K562 (cell line): ENCODE data around the gene ASB7.

Experiments
- ARID3B ChIP-seq: fragments of 250-450 bp; sonication (Bioruptor Pico); IDR thresholded peaks from 2 replicates; pipeline ENCODE4 v1.4.0; 2020; ENCODE audit warnings: borderline replicate concordance
- CTCF ChIP-seq, 3 experiments: IDR thresholded peaks in 2 of 3; conservative IDR thresholded peaks in 1 of 3; 2 replicates each; pipeline ENCODE4 v1.5.1; 2011 to 2012; ENCODE audit warnings: low read length in 3 of 3, mild to moderate bottlenecking in 3 of 3, control low read depth in 2 of 3, improper control_type of control experiment in 1 of 3, inconsistent platforms in 1 of 3, low read depth in 1 of 3, mixed read lengths in 1 of 3, moderate library complexity in 1 of 3; ENCODE audit not compliant: insufficient read depth in 2 of 3
- DMBX1 ChIP-seq: fragments of 250-450 bp; sonication (Bioruptor Pico); IDR thresholded peaks from 2 replicates; pipeline ENCODE4 v1.8.0; 2022; ENCODE audit warnings: inconsistent platforms, mild to moderate bottlenecking, moderate library complexity, borderline replicate concordance
- EZH2 ChIP-seq: IDR thresholded peaks from 2 replicates; pipeline ENCODE4 v1.6.1; 2012; ENCODE audit warnings: low read depth, mild to moderate bottlenecking, inconsistent platforms, low read length, borderline replicate concordance
- FOXK1 ChIP-seq: sonication (generic); formaldehyde crosslinking; IDR thresholded peaks from 2 replicates; pipeline ENCODE4 v1.8.0; 2022; ENCODE audit warnings: missing genetic modification reagents, mild to moderate bottlenecking, borderline replicate concordance
- GATA2 ChIP-seq: sonication (generic); formaldehyde crosslinking; IDR thresholded peaks from 2 replicates; pipeline ENCODE4 v1.4.0; 2020; ENCODE audit warnings: mild to moderate bottlenecking, missing genetic modification reagents
- NR2C2 ChIP-seq, 2 experiments: fragments of 200-800 bp in 1 of 2; sonication (Bioruptor generic) in 1 of 2; sonication (generic) in 1 of 2; formaldehyde crosslinking in 1 of 2; IDR thresholded peaks; 2 replicates each; pipeline versions ENCODE4 v1.6.1 to v1.8.0; 2016 to 2022; ENCODE audit warnings: mild to moderate bottlenecking in 1 of 2, missing compliant biosample characterization in 1 of 2, missing genetic modification characterization in 1 of 2, missing genetic modification reagents in 1 of 2
- RAD21 ChIP-seq, 2 experiments: fragments of 250-450 bp in 1 of 2; fragments of 450-650 bp in 1 of 2; sonication (Bioruptor Pico) in 1 of 2; formaldehyde crosslinking in 1 of 2; IDR thresholded peaks in 1 of 2; conservative IDR thresholded peaks in 1 of 2; 2 replicates each; pipeline versions ENCODE4 v1.4.0 to v1.8.0; 2020 to 2022; ENCODE audit warnings: mild to moderate bottlenecking in 2 of 2, moderate library complexity in 1 of 2
- SMC3 ChIP-seq: conservative IDR thresholded peaks from 2 replicates; pipeline ENCODE4 v1.6.1; 2011; ENCODE audit warnings: low read depth, low read length, improper control_type of control experiment; ENCODE audit not compliant: insufficient read depth
- TCF7 ChIP-seq: sonication (generic); IDR thresholded peaks from 2 replicates; pipeline ENCODE4 v1.6.1; 2016; ENCODE audit warnings: antibody characterized with exemption, borderline replicate concordance
- TEAD1 ChIP-seq, 2 experiments: fragments of 450-650 bp in 1 of 2; sonication (generic) in 1 of 2; formaldehyde crosslinking; IDR thresholded peaks; 2 replicates each; pipeline versions ENCODE4 v1.4.0 to v1.8.0; 2020 to 2022; ENCODE audit warnings: mild to moderate bottlenecking in 2 of 2, missing genetic modification reagents in 1 of 2
- YY1 ChIP-seq, 3 experiments: IDR thresholded peaks; 2 replicates each; pipeline ENCODE4 v1.6.1; 2011; ENCODE audit warnings: low read length in 2 of 3, mild to moderate bottlenecking in 2 of 3, moderate library complexity in 2 of 3, borderline replicate concordance in 1 of 3, control low read depth in 1 of 3, low read depth in 1 of 3; ENCODE audit not compliant: insufficient read depth in 3 of 3, insufficient replicate concordance in 2 of 3, control insufficient read depth in 1 of 3, insufficient read length in 1 of 3; ENCODE audit errors: extremely low read depth in 1 of 3
- ZNF766 ChIP-seq: fragments of 200-800 bp; sonication (Bioruptor generic); conservative IDR thresholded peaks from 2 replicates; pipeline ENCODE4 v1.6.1; 2016; ENCODE audit warnings: missing genetic modification characterization, missing compliant biosample characterization
- ZZZ3 ChIP-seq: fragments of 450-650 bp; IDR thresholded peaks from 2 replicates; pipeline ENCODE4 v1.6.1; 2016; ENCODE audit warnings: antibody characterized with exemption, mild to moderate bottlenecking, moderate library complexity

GRCh38 chr15:100663915-100664281 is 61.5 kb downstream of the ASB7 start:
- no peak for TF ChIP-seq TCF7
- no peak for TF ChIP-seq RAD21 (CRISPR knock-in tag; conservative IDR thresholded peaks at IDR 0.05 in 1 of 2, IDR thresholded peaks at IDR 0.05 in 1 of 2)
- TF ChIP-seq EZH2, result no peak
- TF ChIP-seq CTCF (IDR thresholded peaks at IDR 0.05 in 2 of 3, conservative IDR thresholded peaks at IDR 0.05 in 1 of 3; ENCODE audit: insufficient read depth in 2 of 3, low read depth in 1 of 3, low read length in 3 of 3), result no peak
- TF ChIP-seq ZNF766 (CRISPR knock-in tag), result no peak
- TF ChIP-seq DMBX1 (CRISPR knock-in tag), result no peak
- no peak for TF ChIP-seq TEAD1 (CRISPR knock-in tag; IDR thresholded peaks at IDR 0.05)
- no peak for TF ChIP-seq SMC3
- no peak for TF ChIP-seq ZZZ3
- no peak for TF ChIP-seq GATA2 (CRISPR knock-in tag)
- TF ChIP-seq NR2C2 (CRISPR knock-in tag; IDR thresholded peaks at IDR 0.05), result no peak
- no peak for TF ChIP-seq NR2C2 (tag; IDR thresholded peaks at IDR 0.05)
- TF ChIP-seq FOXK1, result no peak
- no peak for TF ChIP-seq ARID3B
- no peak for TF ChIP-seq YY1 (IDR thresholded peaks at IDR 0.05; ENCODE audit: borderline replicate concordance in 1 of 3, control insufficient read depth in 1 of 3, extremely low read depth in 1 of 3, insufficient read depth in 3 of 3, insufficient read length in 1 of 3, insufficient replicate concordance in 2 of 3, low read depth in 1 of 3, low read length in 2 of 3)
